NCI-H2196 (cell line): ENCODE measurements around the gene TOP3B.
"Not testable (repeated sequence)": the region's sequence is repeated elsewhere in the genome, so short reads cannot be mapped to it uniquely, and the experiment has no call there.

Source experiments
- DNase-seq: peaks from one replicate; lab custom pipeline; 2025; ENCODE audit not compliant: unreplicated experiment; lab: John Stamatoyannopoulos, UW

TOP3B gene

DNA sequence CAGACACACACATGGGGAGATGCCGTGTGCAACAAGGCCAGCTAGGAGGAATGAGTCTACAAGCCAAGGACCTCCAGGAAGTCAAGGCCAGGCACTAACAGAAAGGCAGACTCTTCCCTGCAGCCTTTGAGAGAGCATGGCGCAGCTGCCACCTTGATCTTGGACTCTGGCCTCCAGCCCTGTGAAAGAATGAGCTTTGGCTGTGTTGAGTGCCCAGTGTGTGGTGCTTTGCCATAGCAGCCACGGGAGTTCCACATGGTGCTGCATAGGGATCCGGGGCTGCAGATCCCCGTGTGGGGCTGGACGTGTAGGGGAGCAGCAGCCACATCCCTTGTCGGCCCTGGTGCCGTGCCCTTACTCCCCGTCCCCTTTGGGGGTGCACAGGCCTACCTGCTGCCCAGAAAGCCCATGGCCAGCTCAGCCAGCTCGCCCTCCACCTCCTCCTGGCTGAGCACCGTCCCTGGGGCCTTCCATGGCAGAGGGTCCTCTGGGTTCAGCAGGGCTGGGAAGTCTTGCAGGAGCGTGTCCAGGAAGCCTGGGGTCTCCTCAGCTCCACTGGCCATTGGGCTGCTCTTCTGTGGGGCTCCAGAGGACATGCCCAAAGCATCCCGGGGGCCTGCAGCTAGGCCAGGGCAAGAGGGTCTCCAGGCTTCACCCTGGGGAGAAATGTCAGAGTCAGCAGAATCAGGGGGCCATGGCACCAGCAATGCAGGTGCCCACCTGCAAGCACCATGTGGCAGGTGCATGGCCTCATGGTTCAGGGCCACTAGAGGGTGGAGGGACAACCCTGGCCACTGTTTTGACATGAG, 36.9 kb downstream of the TOP3B start:
- DNase-seq, result no peak

DNA sequence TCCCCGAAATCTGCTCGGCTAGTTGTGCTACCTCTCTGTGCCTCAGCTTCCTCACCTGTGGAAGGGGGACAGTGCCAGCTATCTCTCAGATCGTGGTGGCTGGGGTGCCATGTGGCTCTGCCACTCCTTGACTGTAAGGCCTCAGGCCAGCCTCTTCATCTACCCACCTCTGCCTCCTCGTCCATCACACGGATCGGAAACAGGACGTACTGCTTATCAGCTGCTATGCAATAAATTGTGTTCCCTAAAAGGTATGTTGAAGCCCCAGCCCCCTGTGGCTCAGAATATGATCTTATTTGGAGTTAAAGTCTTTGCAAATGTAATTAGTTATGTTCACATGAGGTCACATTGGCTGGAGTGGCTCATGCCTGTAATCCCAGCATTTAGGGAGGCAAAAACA, 37.7 kb downstream of the TOP3B start:
- DNase-seq, result no peak

DNA sequence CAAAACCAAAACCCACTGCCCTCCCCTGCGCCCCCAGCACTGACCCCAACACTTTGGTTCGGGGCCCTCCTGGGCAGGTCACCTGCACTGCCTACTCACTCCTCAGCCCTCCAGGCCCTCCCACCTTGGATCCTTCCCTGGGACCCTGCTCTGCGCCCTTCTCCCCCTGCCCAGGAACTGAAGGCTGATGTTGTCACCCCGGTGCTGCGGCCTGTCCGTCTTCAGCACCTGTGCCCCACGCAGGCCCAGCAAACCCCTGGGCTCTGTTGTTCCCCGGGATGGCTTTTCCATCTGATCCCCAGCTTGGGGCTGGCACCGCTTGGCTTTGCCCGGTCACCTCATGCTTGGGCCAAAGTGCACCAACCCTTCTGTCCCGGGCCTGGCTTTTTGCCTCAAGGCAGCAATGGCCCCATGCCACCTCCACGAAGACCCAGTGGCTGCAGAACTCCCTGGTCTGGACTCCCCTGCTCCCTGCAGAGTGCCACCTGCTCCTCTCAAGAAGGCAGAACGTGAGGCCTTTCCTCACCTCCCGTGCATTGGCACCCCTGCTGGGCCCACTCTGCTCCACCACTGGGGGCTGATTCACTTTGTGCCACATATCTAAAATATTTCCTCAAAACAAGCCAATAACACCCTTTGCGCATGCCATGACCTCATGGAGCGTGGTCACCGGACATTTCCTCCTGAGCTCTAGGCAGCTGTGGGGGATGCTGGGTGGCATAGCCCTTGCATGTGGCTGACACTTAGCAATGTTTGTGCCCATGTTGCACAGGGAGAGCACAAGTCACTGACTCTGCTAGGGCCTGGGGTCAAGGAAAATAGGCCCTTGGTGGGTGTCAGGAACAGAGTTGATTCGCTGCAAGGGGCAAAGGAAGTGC, 38.8 kb downstream of the TOP3B start:
- DNase-seq, result no peak

DNA sequence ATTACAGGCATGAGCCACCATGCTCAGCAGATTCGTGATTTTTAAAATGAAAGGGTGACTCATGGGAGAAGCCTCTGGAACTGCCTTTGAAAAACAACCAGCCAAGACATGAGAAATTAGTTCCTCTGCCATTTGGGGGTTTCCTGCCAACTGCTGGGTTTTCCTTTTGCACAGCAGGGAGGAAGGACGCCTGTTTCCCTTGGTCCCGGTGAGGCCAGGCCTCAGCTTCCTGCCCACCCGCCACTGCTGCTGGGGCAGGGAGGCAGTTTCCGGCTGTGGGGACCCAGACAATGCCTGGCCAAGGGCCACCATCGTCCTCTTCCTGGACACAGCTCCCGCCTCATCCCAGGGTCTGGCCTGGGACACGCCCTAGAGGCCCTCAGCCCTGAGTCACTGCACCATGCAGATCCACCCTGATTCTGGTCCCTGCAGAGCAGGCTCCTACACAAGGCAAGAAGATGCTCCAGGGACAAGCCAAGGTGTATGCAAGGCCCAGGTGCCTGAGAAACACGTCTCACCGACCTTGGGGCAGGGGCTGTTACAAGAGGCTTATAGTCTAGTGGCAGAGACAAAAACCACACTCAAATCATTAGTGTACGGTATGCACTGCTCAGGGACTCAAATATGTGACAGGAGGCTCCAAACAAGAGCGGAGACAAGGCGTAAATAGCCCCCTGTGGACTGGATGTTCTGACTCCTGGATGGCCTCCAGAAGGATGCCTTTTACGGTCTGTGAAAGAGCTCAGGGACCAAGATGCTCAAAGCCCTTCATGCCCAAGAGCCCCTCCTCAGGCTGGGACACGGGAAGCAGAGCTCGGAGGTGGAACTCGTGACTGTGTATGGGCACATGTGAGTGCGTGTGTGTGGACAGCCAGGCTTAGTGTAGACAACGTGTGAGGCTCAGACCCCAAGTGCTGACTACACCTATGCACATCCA, 39.9 kb downstream of the TOP3B start:
- DNase-seq, result no peak

DNA sequence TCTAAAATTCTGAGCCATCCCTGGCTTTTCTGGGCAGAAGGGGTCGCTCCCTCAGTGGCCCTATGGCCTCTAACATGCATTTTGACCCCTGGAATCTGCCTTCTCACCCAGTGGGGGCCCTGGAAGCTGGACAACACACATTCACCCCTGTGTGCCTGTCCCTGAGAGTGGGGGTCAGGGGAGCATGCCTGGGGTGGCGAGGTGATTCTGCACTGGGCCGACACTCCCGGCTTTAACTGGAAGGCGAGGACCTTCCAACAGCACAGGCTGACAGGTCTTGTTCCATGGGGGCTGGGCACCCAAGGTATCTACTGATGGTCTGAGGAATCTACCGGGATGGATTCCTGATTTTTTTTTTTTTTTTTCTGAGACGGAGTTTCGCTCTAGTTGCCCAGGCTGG, 40.7 kb downstream of the TOP3B start:
- DNase-seq, result no peak

DNA sequence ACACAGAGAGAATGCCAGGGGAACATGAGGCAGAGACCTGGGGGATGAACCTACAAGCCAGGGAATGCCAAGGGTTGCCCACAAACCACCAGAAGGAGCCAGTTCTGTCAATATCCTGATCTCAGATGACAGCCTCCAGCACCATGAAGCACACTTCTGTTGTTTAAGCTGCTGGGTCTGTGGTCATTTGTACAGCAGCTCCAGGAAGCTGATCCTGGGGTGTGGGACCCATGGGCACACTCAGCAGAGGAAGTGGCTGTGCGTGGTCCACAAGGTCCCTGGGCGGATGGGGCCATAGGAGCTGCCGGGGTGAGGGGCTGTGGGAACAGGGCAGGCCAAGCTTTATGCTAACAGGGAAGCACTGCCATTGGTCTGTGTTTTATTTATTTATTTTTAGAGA, 42.1 kb downstream of the TOP3B start:
- no peak for DNase-seq

DNA sequence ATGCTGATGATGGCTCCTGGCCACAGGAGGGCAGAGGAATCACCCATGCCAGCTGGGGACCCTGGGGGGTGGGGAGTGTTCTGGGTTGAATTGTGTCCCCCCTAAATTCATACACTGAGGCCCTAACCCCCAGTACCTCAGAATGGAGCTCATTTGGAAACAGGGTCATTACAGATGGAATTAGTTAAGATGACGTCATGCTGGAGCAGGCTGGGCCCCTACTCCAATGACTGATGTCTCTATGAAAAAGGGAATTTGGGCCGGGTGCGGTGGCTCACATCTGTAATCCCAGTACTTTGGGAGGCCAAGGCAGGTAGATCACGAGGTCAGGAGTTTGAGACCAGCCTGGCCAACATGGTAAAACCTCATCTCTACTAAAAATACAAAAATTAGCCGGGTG, 42.7 kb downstream of the TOP3B start:
- not testable (repeated sequence) for DNase-seq

DNA sequence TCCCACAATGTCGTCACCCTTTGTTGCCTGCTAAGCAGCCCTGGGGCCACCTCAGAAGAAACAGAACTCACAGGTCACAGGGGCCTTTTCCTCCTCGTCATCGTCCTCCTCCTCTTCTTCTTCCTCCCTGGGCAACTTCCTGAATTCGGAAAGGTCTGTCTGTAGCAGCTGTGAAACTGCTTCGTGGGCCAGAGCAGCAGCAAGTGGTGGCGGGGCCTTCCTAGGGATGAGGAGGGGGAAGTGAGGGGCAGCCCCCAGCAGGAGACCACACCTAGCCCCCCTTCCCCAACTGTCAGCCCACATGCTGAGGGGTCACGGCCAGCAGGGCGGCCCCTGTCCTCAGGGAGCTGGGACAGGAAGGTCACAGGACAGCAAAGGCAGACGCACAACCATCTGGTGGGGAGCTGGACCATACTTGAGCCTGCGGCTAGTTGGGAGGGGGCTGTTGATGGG, 43.1 kb downstream of the TOP3B start:
- DNase-seq, result no peak

DNA sequence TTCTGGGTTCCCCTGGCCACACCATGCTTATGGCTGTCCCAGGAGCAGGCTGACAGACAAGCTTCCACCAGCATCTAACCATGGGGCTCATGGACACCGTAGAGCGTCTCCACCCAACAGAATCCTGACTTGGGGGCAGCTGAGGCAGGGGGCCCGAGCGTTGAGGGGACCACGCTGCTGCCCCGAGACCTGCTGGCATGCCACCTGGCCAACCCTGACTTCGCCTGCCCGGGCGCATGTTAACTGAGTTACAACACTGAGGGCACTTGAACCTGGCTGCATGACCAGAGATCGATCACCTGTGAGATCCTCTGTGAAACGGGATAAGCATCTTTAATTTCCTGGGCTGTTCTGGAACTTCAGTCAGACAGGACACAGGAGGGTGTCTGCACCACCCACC, 43.7 kb downstream of the TOP3B start:
- no peak for DNase-seq

DNA sequence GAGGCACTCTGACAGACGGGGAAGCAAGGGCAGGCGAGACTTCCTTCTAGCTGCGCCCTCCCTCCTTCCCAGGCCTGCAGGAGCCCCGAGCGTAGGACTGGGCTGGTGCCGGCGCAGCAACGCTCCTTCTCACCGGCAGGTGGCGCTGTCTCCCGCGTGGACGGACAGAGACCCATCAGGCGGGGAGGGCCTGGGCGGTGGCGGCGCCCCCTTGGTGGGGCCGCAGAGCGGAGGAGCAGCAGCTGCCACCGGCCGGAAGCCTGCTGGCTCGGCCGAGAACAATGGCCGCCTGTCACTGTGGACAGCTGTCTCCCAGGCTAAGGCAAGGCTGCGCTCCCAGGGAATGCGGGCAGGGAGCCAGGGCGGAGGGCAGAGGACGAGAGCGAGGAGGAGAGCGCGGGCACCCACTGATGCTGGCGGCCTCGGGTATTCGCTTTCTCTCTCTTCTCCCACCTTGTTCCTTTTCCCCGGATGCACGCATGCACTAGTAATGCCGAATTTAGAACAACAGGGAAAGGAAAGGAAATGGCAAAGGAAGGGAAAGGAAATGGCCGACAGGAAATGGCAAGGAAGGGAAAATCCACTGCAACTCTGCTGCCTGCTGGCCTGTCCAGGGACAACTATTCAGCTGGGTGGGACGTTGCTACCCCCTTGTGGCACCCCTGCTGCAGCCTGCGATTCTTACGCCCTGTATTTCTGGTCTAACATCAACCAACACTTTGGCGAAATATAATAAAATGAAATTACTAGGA, 44.3 kb downstream of the TOP3B start:
- peak; percentile 81 for DNase-seq

DNA sequence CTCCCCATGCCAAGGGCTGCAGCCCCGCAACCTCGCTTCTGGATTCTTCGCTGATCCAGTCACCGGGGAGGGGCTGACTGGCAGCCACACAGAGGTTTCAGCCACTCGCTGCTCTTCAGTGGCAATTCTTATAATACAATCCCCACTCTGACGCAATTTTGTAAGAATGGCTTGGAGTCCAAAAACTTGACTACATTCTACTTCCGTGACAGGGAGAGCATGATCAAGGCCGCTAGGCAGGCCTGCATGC, 44.8 kb downstream of the TOP3B start:
- no peak for DNase-seq

DNA sequence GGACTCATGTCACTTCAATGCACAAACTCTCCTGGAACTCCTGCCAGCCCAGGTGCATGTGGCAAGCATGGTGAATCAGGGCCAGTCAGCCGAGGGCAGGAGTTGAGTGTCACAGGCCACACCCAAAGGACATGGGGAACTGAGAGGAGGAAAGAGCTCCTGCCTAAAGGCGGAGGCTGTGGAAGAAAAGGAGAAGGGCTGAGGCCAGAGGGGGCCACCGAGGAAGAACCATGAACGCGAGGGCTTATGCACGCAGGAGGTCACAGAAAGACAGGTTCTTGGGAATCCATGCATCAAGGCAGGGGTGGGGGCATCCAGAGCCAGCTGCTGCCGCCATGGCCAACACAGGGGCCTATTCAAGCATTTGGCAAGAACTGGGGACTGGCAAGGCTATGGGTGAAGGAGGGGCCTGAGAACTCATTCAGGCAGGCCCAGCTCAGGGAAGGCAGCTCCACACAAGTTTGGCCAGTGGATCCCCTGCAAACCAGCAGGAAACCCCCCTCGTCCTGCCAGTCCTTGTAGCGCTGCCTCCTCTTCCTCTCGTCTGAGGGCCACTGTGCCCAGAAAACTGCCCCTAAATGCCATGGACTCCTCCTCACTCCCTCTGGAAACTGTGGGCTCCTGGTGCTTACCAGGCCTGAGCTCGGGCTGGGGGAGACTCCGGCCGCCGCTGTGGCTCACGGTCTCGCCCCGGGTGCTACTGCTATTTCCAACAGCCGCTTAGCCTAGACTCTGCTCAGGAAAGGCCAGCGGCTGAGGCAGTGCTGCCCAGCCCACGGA, 45.4 kb downstream of the TOP3B start:
- no peak for DNase-seq

DNA sequence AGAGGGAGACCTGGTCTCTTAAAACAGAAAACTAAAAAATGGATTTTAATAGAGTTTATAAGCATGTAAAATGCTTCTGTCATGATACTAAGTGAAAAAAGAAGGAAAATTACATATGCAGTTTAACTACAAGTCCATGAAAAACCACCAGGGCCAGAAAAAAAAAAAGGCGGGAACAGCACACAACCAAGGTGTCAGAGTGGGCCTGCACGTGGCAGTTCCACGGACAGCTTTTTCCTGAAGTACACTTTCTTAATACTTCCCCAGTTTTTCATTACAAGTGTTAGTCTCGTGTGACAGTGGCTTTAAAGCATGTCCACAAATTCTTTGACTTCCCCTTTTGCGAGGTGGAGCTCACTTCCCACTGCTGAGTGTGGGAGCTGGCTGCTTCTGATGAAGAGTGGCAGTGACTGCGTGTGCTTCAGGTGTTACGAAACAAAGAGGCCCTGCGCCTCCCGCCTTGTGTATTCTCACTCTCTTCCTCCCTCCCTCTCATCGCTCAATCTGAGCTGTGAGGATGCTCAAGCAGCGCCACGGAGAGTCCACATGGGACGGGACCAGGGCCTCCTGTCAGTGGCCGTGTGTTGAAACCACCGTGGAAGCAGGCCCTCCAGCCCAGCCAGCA, 46.3 kb downstream of the TOP3B start:
- no peak for DNase-seq

DNA sequence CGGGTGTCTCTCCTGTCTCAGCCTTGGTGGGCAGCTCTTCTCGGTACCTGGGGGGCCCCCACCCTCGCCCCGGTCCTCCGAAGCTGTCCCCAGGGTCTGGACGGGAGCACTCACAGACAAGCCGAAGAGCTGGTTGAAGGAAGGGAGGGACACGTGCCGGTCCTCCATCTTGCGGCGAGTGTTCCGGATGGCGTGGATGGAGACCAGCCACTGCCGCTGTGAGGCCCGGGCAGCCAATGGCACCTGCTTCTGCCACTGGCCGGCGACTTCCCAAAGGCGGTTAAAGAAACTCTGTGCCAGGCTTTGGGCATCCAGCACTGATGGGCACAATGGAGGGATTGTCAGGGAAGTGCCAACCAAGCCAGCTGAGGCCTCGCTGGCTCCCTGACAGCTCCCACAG, 48.7 kb downstream of the TOP3B start:
- DNase-seq, result no peak

DNA sequence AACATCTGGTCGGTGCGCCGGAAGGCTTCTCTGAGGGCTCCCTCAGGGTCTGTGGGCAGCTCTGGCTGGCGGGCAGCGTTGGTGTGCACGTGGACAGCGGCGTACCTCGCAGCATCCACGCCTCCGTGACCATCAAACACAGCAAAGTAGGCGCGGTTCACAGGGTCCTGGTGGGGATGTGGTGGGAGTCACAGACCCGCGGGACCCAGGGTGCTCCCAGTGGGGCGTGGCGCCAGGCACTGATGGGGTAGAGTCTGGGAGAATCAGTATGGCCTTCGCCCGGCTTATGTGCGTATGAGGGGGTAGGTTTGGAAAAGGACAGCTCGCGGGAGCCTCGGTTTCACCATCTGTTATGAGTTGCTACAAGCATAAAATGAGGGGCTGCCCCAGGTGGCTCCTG, 49.2 kb downstream of the TOP3B start:
- no peak for DNase-seq

DNA sequence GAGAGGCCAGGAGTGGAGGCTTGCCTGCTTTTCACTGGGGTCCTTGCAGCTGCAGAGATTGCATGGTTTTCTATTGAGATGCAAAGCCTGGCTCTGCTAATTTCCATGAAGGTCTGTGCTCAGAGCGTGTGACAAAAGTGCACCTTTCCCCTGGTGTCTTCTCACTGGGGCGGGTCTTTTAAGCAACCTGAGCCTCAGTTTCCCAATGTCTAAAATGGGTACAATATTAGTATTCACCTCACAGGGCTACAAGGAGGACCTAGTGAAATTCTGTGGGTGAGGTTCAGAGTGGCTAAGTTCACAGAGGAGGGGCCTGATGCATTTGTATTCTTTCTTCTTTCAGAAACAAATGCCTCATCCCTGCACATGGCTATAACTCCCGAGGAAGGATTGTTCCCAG, 50.2 kb downstream of the TOP3B start:
- DNase-seq, result no peak

DNA sequence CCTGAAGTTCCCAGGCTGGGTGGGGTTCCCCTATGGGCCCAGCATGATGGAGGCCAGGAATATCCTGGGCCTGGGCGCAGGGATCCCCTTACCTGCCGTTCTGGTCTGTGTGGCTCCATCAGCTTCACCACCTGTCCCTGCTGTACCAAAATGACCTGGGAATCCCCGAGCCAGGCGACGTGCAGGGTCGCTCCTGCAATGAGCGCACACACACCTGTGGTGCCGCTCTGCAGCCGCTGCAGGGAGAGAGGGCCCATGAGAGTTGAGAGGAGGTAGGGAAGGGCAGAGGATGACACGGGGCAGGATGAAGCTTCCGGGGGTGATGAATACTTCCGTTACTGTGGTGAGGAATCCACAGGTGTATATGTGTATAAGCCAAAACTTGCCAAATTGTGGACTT, 51.5 kb downstream of the TOP3B start:
- no peak for DNase-seq

DNA sequence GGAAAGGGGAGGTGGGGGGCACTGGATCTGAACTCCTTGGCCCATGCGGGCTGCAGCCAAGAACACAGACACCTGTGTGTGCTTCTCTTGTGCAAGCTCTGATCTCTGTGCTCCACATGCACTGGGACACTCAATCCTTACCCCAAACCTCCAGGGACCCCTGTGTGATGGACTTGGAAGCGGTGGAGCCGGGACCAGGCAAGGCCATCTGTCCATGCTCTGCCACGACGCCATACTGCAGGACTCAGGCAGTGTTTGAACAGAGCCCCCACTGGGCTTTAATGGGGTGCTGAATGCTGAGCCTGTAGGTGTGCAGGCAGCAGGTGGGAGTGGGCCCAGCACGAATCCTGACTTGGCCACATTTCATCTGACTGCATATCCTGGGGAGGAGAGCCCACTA, 53.3 kb downstream of the TOP3B start:
- no peak for DNase-seq

DNA sequence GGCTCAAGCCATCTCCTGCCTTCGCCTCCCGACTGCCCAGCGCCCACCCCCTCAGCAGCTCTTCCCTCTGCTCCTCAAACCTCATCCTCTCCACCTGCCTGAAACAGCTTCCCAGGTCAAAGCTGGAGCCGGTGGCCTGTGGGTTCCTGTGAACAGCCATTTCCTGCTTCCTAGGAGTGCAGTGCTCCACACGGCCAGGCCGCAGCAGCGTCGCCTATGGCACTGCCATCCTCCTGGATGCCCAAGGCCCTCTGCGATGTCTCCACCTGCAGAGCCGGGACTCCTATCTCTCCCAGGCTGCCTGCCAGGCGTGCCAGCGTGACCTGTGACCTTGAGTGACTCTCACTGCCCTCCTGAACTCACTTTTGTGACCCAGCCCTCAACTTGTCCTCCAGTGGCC, 54.5 kb downstream of the TOP3B start:
- DNase-seq, result no peak
